GM10248 (cell line): ENCODE data around the gene HBG2.
A peak's percentile ranks its signal among the peaks of the same experiment; 100 is the strongest.

Experiments used
- CTCF ChIA-PET: fragments of 300-600 bp; sonication (Branson Sonifier 250); formaldehyde crosslinking; extraction: SDS; loops from one replicate; lab custom pipeline; 2021; ENCODE audit warnings: antibody characterized with exemption; lab: Yijun Ruan, JAX
- POLR2A ChIA-PET: fragments of 350-650 bp; sonication (Branson Sonifier 250); formaldehyde crosslinking; extraction: SDS; loops from one replicate; lab custom pipeline; 2020; ENCODE audit warnings: antibody characterized with exemption; lab: Yijun Ruan, JAX
- DNase-seq: peaks from one replicate; pipeline ENCODE4 v3.0.0; 2012; ENCODE audit errors: extremely low spot score
- TF ChIP-seq, protein P1 (sequence below): IDR thresholded peaks from 2 replicates; pipeline ENCODE4 v1.5.1; 2012; ENCODE audit warnings: mild to moderate bottlenecking, low read depth; ENCODE audit errors: extremely low read depth, missing control alignments, control extremely low read depth

Gene HBG2

DNA sequence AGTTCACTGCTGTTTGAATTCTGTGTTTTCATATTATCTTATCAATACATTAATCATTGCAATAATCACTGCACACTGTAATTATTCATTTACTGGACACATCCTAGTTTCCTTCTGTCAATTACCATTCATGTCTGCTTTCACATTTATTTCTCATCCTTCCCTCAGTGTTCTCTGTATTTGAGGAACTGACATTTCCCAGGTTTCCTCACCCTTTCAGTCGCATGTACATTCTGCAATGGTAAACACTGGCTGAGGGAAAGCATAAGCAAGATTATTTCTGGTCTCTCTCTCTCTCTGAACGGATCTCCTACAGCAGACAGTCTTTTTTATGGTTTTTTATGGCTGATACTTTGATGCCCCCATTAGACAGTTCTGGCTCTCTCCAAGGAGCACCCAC is 16.1 kb downstream of the HBG2 start:
- TF ChIP-seq, protein P1, sequence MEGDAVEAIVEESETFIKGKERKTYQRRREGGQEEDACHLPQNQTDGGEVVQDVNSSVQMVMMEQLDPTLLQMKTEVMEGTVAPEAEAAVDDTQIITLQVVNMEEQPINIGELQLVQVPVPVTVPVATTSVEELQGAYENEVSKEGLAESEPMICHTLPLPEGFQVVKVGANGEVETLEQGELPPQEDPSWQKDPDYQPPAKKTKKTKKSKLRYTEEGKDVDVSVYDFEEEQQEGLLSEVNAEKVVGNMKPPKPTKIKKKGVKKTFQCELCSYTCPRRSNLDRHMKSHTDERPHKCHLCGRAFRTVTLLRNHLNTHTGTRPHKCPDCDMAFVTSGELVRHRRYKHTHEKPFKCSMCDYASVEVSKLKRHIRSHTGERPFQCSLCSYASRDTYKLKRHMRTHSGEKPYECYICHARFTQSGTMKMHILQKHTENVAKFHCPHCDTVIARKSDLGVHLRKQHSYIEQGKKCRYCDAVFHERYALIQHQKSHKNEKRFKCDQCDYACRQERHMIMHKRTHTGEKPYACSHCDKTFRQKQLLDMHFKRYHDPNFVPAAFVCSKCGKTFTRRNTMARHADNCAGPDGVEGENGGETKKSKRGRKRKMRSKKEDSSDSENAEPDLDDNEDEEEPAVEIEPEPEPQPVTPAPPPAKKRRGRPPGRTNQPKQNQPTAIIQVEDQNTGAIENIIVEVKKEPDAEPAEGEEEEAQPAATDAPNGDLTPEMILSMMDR, result no peak
- no peak for DNase-seq
- CTCF ChIA-PET, result no interaction called here
- POLR2A ChIA-PET, result no interaction called here

DNA sequence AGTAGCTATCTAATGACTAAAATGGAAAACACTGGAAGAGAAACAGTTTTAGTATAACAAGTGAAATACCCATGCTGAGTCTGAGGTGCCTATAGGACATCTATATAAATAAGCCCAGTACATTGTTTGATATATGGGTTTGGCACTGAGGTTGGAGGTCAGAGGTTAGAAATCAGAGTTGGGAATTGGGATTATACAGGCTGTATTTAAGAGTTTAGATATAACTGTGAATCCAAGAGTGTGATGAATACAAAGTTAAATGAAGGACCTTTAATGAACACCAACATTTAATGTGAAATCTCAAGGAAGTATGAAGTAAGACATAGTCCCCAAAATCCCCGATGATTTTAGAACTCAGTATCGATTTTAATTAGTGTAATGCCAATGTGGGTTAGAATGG is 17.2 kb downstream of the HBG2 start:
- TF ChIP-seq, protein P1, result no peak
- CTCF ChIA-PET, result no interaction called here
- DNase-seq, result no peak
- POLR2A ChIA-PET, result no interaction called here

DNA sequence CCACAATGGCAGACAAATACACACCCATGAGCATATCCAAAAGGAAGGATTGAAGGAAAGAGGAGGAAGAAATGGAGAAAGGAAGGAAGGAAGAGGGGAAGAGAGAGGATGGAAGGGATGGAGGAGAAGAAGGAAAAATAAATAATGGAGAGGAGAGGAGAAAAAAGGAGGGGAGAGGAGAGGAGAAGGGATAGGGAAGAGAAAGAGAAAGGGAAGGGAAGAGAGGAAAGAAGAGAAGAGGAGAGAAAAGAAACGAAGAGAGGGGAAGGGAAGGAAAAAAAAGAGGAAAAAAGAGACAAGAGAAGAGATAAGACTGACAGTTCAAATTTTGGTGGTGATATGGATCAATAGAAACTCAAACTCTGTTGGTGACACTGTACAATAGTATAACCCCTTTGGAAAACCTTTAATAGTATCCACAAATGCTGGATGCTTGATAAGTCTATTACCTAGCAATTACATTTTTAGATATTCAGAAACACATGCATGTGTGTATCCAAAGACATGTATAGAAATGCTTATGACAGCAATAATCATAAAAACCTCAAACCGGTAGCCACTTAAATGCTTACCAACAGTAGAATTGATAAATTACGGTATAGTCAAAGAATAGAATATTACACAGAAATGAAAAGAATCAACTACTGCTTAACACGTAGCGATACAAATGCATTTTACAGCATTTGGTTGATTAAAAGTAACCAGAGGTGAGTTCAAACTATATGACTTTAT is 19.1 kb downstream of the HBG2 start:
- ChIA-PET CTCF (no interaction called here), POLR2A (no interaction called here)
- no peak for DNase-seq
- TF ChIP-seq, protein P1, result no peak

DNA sequence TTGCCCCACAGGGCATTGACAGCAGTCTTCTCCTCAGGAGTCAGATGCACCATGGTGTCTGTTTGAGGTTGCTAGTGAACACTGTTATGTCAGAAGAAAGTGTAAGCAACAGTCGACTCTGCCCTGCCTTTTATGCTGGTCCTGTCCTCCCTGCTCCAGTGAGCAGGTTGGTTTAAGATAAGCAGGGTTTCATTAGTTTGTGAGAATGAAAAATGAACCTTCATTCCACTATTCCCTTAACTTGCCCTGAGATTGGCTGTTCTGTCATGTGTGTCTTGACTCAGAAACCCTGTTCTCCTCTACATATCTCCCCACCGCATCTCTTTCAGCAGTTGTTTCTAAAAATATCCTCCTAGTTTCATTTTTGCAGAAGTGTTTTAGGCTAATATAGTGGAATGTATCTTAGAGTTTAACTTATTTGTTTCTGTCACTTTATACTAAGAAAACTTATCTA is 20.2 kb downstream of the HBG2 start, which contains the start of gene HBD:
TSS of gene HBD (minus strand) at position 103 of the 454 bp plus-strand sequence. CDS start at position 53, 50 bp downstream.
- peak; percentile 11 for DNase-seq
- POLR2A ChIA-PET, result no interaction called here
- TF ChIP-seq, protein P1, result no peak
- CTCF ChIA-PET, result no interaction called here

DNA sequence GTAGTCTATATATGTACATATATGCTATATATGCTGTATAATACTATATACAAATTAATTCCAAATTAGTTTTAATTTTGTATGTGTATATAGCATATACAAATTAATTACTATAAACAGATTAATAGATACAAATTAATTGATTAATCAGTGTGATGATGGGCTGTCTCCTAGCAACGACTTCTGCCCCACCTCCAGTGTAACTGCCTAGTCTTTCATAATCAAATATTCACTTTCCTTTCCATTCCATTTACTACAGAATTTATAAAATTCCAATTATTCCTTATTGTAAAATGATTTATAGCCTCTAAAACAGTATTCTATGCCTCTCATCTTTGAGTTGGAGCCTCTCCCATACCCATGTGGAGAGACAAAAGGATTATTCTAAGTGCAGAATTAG is 21.3 kb downstream of the HBG2 start:
- POLR2A ChIA-PET, result no interaction called here
- CTCF ChIA-PET, result no interaction called here
- TF ChIP-seq, protein P1, result no peak
- no peak for DNase-seq

DNA sequence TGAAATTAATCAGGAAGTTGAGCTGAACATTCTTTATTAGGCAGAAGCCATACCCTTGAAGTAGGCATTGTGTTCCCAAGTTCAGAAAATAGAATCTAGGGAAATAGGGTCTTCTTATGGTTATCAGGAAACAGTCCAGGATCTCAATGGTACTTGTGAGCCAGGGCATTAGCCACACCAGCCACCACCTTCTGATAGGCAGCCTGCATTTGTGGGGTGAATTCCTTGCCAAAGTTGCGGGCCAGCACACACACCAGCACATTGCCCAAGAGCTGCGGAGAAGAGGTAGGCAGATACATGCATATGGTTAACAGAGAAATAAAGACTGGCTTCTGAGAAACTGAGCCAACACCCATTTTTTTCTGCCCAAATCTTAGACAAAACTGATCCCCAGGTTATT is 21.8 kb downstream of the HBG2 start:
- ChIA-PET POLR2A (no interaction called here), CTCF (no interaction called here)
- no peak for DNase-seq
- TF ChIP-seq, protein P1, result no peak

DNA sequence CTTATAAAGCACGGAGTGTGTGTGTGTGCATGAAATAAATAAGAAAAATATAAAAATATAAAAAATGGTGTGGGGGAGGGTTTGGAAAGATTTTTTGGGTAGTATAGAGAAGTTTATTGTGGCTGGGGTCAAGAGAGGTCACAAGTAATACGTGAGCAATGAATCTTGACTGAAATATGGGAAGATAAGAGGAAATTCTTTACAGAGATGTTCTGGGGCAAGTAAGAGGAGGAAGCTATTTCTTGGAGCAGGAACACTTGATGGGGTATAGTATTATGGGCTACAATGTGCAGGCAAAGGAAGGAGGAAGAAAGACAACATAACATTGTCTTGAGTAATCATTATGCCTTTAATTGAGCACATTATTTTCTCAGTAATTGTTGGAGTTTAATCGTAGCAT is 22.4 kb downstream of the HBG2 start:
- ChIA-PET CTCF (no interaction called here), POLR2A (no interaction called here)
- DNase-seq, result no peak
- TF ChIP-seq, protein P1, result no peak
